Measurements from ENCODE around the gene CHST14.

Gene CHST14

DNA sequence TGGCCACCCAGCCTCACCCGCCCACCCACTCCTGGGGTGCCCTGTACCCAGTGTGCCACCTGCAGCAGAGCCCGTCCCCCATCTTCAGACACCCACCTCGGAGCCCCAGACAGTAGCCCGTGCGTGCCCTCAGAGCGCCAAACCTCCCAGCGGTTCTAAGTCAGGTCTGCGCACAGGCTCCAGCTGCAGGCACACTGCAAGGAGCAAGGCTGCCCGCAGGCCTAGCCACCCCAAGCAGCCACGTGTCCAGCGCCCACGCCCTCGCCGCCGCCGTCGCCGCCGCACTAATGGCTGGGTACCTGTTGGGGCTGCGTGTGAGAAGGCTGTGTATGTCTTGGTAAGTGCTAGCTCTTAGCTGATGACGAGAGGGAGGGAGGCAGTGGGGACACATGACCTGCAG is 8.8 kb upstream of the CHST14 start:
- no peak for DNase-seq (ENCODE audit: low read depth in 1 of 2, low spot score in 1 of 2)

DNA sequence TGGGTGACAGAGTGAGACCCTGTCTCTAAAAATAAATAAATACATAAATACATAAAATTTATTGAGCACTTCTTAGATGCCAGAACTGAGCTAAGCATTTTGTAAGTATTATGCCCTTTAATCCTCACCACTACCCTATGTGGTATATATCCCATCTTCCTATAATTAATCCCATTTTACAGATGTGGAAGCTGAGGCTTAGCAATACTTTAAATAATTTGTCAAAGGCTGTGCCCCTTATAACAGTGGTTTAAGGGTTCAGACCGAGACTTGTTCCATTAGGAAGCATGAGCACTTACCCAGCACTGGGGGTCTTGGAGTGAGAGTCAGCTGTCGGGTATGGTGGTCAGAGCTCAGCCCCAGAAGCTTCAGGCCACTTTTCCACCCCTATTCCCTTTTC is 7.5 kb upstream of the CHST14 start:
- no peak for DNase-seq (ENCODE audit: low read depth in 1 of 2, low spot score in 1 of 2)

DNA sequence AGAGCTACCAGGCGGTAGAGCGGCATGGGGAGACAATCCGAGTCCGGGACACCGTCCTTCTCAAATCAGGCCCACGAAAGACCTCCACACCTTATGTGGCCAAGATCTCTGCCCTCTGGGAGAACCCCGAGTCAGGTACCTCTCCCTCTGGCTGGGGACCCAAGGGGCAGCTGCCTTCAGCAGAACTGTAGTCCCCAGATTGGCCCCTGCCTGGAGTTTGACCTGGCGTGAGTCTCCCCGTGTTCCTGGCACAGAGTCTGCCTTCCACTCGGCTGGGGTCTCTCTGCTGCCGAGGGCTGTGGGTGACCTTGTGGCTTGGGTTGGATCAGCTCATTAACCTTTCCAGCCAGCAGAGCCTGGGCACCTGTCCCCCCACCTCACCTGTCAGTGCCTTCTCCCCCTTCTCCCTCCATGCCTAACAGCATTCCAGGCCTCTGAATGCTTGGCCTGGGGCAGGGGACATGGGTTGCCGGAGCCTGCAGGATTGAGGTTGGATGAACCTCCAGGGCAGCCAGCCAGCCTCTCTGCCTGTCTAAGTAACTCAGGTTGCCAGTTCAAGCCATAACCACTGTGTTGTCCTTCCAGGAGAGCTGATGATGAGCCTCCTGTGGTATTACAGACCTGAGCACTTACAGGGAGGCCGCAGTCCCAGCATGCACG is 6.8 kb upstream of the CHST14 start:
- DNase-seq (ENCODE audit: low read depth in 1 of 2, low spot score in 1 of 2): no peak

DNA sequence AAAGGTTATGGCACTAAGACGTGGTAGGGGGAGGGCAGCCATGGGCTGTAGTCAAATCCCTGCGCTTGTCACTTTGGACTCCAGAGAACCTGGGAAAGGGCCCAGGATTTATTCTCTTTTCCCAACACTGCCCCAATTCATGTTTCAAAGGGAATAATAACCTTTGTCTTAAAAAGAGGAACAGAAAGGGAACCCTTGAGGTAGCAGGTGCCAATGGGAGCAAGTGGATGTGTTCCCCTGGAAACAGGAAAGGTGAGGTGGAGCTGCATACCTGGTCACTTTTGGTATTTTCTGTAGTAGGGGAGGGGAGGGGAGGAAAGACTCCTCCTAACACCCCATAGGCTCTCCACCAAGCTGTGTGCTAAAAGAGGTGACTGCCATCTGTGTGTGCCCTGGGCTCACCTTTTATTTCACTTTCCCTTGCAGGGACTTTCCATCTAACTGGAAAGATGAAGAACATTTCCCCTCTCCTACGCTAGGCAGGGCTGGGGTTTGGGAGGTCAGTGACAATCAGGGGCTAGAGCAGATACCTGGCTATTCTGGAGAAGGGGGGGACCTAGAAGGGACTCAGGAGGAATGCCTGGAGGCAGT is 6.1 kb upstream of the CHST14 start:
- no peak for DNase-seq (ENCODE audit: low read depth in 1 of 2, low spot score in 1 of 2)

DNA sequence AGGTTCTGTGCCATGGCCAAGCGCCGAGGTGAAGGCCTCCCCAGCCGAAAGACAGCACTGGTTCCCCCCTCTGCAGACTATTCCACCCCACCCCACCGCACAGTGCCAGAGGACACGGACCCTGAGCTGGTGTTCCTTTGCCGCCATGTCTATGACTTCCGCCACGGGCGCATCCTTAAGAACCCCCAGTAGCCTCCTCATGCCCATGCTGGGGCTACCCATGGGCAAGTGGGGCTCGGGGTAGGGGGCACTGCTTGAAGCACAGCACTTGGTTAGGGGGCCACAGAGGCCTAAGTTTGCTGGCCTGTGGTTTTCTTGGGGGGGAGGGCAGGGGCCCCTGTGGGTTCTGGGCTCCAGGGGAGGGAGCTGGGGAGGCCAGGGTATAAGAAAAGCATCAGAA is 4.8 kb upstream of the CHST14 start:
- DNase-seq (ENCODE audit: low read depth in 1 of 2, low spot score in 1 of 2): no peak

DNA sequence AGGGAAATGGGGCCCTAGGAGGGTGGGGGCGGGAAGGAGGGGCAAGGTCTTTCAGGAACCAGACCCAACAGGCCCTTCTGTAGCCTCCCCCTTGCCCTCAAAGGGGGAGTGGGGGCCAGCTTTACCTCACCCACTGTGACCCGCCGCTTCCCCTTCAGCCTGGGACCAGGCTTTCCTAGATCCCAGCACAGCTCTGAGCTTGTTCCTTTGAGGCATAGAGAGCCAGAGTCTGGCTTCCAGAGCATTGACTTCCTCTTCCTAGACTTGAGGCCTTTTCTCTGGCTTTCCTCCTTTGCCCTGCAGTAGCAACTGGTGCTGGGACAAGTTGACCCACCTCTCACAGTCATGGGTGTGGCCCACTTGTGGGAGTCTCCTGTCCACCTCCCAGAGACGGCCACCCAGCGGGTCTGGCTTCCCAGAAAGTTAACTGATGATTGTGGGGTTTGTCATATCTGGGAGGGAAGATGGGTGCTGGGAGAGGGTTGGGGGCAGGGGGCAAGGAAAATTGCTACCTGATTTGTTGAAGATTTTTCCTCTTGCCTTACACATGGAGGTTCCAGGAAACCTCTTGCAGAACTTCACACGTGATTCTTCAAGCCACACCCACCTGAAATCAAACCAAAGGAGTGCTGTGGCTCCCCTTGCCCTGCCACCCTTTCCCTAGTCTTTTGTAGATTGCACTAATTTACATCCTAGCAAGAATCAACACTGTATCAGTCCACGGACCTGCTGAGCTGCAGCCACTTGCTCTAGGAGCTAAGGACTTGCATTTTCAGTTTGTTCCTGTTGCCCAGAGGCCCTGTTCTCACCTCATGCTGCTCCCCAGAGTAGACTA is 4.1 kb upstream of the CHST14 start:
- DNase-seq (ENCODE audit: low read depth in 1 of 2, low spot score in 1 of 2): no peak

DNA sequence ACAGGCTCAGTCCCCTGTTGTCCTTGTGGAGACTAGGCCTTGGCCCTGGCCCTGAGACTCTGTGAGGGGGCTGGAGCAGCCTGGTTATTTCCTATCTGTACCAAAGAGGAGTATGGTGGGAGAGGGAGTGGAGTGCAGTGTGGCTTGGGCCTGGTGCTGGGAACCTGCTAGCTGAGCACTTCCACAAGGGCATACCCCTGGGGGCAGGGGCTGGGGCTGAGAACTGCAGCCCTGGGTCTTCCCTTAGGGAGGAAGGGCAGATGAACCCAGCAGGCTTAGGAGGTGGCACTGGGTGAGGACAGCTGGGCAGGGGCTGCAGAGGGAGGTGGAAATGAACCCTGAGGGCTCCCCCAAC is 3.5 kb upstream of the CHST14 start:
- no peak for DNase-seq (ENCODE audit: low read depth in 1 of 2, low spot score in 1 of 2)

DNA sequence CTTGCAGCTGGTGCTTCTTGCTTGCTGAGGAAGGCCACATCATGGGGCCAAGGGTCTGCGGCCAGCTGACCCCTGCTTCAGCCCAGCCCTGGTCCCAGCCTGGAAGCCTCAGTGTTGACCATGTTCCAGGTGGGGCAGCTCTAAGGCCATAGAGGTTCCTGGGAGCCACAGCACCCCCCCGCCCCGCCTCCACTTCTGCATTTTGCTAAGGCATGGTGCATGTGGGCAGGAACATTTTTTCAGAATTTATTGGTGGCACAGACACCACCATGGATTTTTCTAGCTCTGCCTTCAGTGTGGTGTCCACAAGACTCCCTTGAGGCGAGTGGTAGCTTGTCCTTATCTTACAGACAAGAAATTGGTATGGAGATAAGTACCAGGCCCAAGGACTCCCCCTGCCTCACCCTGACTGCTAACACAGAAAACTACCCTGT is 1.9 kb upstream of the CHST14 start:
- DNase-seq (ENCODE audit: low read depth in 1 of 2, low spot score in 1 of 2): no peak

DNA sequence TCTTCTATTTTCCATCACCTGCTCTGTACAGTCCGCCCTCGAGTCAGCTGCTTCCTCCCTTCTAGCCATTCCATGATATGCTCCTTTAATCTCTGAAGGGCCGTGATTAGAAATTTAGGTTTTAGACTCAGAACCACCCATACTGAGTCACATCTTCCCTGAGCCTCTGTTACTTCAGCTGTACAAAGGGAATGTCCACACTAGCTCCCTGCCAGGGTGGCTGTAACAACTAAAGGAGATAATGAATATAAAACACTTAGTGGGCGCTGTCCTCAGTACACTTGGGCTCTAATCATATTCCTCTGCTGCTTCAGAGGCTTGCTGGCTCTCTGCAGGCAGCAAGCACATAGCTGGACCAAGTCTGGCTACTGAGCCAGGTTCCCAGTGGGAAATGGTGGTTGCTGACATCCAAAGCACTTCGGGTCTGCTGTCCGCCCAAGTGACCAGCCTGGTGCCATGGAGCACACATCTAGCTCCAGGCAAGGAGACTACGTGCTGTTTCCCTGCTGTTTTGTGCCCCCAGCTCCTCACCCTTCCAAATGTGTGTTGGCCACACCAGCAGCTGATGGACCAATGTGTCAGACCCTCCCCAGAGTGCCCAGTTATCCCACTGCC is 901 bp upstream of the CHST14 start:
- DNase-seq (ENCODE audit: low read depth in 1 of 2, low spot score in 1 of 2): no peak

DNA sequence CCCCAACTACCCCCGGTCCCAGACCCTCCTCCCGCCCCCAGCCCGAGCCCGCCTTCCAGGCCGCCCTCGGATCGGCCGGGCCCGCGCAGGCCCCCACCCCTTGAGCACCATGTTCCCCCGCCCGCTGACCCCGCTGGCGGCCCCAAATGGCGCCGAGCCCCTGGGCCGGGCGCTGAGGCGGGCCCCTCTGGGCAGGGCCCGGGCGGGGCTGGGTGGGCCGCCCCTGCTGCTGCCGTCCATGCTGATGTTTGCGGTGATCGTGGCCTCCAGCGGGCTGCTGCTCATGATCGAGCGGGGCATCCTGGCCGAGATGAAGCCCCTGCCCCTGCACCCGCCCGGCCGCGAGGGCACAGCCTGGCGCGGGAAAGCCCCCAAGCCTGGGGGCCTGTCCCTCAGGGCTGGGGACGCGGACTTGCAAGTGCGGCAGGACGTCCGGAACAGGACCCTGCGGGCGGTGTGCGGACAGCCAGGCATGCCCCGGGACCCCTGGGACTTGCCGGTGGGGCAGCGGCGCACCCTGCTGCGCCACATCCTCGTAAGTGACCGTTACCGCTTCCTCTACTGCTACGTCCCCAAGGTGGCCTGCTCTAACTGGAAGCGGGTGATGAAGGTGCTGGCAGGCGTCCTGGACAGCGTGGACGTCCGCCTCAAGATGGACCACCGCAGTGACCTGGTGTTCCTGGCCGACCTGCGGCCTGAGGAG is 472 bp downstream of the CHST14 start:
- no peak for DNase-seq (ENCODE audit: low read depth in 1 of 2, low spot score in 1 of 2)

DNA sequence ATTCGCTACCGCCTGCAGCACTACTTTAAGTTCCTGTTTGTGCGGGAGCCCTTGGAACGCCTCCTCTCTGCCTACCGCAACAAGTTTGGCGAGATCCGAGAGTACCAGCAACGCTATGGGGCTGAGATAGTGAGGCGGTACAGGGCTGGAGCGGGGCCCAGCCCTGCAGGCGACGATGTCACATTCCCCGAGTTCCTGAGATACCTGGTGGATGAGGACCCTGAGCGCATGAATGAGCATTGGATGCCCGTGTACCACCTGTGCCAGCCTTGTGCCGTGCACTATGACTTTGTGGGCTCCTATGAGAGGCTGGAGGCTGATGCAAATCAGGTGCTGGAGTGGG is 995 bp downstream of the CHST14 start:
- DNase-seq (ENCODE audit: low read depth in 1 of 2, low spot score in 1 of 2): no peak

DNA sequence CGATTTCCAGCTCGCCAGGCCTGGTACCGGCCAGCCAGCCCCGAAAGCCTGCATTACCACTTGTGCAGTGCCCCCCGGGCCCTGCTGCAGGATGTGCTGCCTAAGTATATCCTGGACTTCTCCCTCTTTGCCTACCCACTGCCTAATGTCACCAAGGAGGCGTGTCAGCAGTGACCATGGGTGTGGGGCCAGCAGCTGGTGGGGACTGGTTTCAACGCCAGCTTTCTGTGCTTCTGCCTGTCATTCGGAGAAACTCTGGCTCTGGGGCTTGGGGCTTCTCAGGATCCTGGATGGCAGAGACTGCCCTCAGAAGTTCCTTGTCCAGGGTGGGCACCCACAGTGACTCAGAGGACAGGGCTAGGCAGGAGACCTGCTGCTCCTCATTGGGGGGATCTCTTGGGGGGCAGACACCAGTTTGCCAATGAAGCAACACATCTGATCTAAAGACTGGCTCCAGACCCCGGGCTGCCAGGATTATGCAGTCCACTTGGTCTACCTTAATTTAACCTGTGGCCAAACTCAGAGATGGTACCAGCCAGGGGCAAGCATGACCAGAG is 1.5 kb downstream of the CHST14 start:
- DNase-seq (ENCODE audit: low read depth in 1 of 2, low spot score in 1 of 2): no peak

DNA sequence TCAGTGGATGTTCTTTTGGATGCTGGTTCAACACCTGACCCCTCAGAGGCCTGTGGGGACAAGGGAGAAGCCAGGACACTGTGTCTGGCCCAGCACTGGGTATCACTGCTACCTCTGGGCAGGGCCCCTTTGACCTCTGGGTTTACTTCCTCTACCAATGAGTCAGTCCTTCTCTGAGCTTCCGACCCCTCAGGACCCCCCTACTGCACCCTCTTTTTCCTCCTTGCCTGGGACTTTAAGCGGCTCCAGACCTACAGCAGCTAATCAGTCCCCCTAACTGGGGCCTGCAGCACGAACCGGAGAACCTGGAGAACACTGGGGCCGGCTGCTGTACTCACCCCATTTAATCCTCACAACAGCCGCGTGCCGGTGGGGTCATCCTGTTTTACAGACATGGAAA is 3.8 kb downstream of the CHST14 start:
- no peak for DNase-seq (ENCODE audit: low read depth in 1 of 2, low spot score in 1 of 2)

DNA sequence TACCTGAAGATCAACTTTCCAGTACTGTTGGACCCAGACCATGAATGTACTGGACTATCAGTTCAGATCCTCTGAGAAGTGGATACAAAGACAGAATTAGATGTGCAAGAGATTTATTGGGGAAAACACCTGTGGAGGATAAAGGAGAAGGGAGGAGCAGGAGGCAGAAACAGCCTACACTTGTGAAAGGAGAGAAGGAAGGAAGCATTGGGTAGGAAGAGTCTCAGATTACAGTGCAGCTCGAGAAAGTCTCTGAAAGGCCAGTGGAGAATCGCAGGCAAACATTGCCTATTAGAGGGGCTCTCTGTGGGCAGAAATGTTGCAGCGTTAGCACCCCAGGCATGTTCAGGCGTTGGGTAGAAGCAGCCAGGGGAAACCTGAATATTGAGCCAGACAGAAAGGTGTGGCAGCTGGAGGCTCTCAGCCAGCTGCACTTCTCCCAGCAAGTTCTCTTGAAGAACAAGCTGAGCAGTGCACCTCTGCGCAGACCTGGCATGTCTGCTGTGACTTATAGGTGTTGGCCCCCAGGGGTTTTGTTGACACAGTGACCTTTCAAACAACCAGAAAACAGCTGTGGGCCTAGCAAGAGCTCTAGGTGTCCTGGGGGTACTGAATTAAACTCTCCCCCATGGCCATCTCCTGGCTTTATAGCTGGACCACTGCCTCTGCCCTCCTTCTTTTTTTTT is 7.0 kb downstream of the CHST14 start:
- DNase-seq (ENCODE audit: low read depth in 1 of 2, low spot score in 1 of 2): no peak

DNA sequence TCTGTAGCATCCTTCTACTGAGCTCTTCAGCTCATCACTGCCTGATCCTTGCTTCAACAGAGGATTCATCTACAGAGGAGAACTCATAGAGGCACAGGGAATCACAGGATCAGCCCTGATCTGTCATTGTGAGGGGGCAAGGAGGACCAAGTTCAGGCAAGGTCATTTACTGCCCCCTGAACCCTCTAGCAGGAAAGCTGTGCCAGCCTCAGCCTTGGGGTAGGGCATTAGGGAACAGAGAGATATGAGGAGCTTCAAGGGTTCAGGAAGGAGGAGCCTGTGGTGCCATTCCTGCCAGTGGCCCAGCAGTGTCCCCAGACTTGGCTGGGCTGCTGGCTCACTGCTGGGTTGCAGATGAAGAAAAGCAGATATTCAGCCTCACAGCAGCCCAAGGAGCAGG is 8.2 kb downstream of the CHST14 start:
- DNase-seq (ENCODE audit: low read depth in 1 of 2, low spot score in 1 of 2): no peak

DNA sequence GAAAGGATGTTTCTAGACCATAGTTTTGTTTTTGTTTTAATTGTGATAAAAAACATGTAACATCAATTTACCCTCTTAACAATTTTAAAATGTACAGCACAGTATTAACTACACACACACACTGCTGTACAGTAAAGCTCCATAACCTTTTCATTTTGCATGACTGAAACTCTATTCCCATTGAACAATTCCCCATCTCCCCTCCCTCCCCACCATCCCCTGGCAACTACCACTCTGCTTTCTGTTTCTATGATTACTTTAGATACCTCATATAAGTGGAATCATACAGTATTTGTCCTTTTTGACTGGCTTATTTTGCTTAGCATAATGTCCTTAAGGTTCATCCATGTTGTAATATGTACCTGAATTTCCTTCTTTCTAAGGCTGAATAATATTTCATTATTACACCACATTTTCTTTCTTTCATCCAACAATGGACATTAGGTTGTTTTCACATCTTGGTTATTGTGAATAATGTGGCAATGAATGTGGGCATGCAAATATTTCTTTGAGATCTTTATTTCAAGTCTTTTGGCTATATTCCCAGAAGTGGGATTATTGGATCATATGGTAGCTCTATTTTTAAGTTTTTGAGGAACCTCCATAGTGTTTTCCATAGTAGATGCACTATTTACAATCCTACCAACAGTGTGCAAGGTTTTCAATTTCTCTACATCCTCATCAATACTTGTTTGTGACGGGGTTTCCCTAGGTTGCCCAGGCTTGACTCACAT is 10.7 kb downstream of the CHST14 start:
- no peak for DNase-seq (ENCODE audit: low read depth in 1 of 2, low spot score in 1 of 2)

DNA sequence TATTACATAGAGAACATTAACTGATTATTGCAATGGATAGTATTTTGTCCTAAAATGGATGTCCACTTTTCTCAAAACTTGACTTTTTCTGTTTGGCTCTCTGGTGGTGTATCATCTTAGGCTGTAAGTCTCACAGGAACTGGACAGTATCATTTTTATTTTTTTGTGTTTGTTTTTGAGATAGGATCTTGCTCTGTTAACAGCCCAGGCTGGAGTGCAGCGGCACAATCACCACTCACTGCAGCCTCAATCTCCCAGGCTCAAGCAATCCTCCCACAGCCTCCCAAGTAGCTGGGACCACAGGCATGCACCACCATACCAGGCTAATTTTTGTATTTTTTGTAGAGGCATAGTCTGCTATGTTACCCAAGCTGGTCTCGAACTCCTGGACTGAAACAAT is 13.1 kb downstream of the CHST14 start:
- no peak for DNase-seq (ENCODE audit: low read depth in 1 of 2, low spot score in 1 of 2)

DNA sequence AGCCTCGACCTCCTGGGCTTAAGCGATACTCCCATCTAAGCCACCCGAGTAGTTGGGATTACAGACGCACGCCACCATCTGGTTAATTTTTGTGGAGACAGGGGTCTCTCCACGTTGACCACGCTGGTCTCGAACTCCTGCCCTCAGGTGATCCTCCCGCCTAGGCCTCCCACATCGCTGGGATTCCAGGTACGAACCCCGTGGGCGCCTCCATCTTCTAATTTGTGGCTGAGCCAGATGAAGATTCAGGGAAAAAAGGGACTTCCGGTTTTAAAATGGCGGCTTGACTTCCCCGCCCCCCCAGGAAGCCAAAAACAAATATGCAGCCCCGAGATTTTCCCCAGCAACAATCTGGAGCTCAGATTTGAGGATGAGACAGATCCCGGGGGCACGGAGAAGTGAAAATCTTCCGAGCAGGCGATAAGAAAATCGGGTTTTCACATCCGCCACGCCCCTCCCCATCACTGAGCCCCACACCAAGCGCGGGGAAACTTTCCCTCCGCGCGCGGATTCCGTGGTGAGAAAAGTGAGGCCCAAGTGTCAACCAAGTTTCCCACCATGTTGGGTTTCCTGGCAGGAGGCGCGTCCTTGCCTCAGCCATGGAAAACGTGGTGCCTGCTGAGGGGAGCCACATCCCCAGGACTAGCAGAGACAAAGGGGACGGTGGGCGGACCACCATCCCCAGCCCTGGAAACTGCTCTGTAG is 15.4 kb downstream of the CHST14 start:
- DNase-seq (ENCODE audit: low read depth in 1 of 2, low spot score in 1 of 2): no peak

All from activated CD4-positive, alpha-beta T cell treated with anti-CD3 and anti-CD28 coated beads, Interleukin-2, amount 50 U/mL, for 24 hours (primary cell).